Cardiac fibroblast (primary cell): ENCODE measurements around the gene PDE4B.

Experiments
- DNase-seq, 2 donors: peaks; one replicate each; pipeline versions ENCODE4 v3.0.0 to v3.0.0-alpha.2; 2010; ENCODE audit warnings: low read depth in 2 of 2
- H3K4me3 ChIP-seq, 2 donors: replicated peaks in 1 of 2; 1 replicate in 1 of 2; 2 replicates in 1 of 2; pipeline ENCODE4 v1.5.1; 2011; ENCODE audit warnings: low read depth in 2 of 2, low read length in 2 of 2, mild to moderate bottlenecking in 2 of 2, moderate library complexity in 1 of 2
- TF ChIP-seq, protein P1 (sequence below): IDR thresholded peaks from one replicate; pipeline ENCODE4 v1.5.1; 2011; ENCODE audit warnings: low read depth, mild to moderate bottlenecking, low read length, inconsistent platforms

The PDE4B gene

DNA sequence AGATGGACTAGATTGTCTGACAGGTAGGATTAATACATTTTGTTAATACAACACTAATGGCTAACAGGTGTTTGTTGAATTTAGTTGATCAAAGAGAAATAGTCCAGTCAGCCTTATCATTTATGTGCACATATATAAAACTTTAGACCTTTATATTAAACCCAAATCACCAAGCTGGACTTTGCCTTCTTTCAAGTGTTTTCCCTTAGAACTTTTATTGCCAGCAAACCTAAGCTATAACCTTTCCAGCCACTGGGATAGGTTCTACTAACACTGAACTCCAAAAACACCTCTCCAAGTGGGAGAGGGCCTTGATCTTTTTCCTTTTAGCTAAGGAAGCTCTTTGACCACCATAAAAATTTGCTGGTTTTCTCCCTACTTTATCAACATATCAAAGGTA lies 345.9 kb downstream of the PDE4B start:
- DNase-seq = no peak
- H3K4me3 ChIP-seq = no peak overlapping the region
- TF ChIP-seq, protein P1, sequence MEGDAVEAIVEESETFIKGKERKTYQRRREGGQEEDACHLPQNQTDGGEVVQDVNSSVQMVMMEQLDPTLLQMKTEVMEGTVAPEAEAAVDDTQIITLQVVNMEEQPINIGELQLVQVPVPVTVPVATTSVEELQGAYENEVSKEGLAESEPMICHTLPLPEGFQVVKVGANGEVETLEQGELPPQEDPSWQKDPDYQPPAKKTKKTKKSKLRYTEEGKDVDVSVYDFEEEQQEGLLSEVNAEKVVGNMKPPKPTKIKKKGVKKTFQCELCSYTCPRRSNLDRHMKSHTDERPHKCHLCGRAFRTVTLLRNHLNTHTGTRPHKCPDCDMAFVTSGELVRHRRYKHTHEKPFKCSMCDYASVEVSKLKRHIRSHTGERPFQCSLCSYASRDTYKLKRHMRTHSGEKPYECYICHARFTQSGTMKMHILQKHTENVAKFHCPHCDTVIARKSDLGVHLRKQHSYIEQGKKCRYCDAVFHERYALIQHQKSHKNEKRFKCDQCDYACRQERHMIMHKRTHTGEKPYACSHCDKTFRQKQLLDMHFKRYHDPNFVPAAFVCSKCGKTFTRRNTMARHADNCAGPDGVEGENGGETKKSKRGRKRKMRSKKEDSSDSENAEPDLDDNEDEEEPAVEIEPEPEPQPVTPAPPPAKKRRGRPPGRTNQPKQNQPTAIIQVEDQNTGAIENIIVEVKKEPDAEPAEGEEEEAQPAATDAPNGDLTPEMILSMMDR = no peak

DNA sequence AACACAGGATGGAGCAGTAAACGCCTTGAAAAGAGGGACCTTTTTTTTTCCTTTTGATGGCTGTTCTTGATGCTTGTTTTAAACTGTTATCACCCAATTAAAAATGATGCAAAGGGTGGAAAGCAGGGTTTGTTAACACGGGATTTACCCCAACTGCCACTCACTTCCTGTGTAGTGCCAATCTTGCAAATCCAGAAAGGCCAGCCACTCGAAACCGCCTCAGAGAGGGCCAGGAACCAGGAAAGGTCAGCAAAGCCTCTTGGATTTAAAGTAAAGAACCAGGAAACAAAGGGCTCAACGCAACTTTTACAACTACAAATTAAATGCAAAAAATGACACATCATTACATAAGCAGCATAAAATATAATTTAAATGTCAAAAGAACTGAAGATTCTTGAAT lies 347.4 kb downstream of the PDE4B start:
- TF ChIP-seq, protein P1 = no peak
- no peak for DNase-seq
- H3K4me3 ChIP-seq = no peak overlapping the region

DNA sequence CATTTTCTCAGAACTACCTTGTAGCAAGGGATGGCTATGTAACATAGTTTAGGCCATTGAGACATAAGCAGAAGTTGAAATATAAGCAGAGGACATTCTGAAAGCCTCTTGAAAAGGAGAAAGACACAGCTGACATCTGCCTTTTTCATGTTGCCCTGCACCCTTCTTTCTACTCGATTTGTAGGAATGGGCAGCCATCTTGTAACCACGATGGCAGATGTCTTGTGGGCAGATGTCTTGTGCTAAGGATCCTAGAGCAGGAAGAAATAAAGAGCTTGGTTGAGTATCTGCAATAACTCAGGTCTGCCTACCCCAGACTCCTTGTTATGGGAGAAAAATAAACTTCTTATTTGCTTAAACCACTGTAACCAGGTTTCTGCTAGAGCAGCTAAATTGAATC lies 351.0 kb downstream of the PDE4B start:
- H3K4me3 ChIP-seq = no peak overlapping the region
- TF ChIP-seq, protein P1 = no peak
- DNase-seq = no peak

DNA sequence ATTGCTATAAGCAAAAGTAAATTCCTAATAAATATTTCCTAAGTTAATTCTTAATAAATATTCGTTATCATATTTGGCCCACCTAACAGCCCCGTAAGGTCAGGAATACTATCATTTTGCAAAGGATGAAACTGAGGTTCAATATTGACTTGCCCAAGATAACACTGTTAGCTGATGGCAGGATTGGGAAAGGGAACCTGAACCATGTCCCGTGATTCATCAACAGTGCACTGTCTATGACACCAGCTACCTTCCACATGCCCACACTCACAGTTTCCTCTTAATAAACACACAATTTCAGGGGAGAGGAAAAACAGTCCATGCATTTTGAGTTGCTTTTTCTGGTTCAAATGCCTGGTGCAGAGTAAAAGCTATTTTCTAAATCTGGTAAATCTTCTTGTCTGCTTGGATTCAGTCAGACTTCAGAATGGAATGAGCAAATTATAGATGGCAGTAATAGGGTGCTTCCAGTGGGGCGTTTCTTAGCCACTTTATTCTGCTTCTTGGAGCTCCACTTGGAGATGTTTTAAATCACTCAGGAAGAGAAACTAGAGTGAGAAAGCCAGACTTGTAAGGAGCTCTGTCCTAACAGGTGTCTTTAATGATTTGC lies 354.6 kb downstream of the PDE4B start:
- no peak overlapping the region for H3K4me3 ChIP-seq
- DNase-seq = no peak
- TF ChIP-seq, protein P1 = no peak

DNA sequence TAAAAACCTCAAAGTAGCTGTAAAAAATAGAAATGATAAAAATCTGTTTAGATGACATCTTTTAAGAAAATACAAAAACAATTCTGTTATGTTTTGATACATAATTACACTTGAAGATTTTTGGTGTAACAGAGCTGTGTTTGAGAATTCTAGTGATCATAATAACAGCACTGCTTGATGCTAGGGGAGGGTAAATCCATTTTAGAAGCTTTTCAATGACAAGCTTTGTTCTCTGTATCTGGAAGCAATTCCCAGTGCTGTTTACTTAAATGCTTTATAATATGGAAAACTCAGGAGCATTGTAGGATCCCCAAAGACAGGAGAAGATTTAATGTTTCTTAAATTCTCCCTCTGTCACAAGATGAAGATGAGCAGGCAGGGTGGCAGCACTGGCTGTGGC lies 359.3 kb downstream of the PDE4B start:
- no peak overlapping the region for H3K4me3 ChIP-seq
- DNase-seq = no peak
- TF ChIP-seq, protein P1 = no peak

DNA sequence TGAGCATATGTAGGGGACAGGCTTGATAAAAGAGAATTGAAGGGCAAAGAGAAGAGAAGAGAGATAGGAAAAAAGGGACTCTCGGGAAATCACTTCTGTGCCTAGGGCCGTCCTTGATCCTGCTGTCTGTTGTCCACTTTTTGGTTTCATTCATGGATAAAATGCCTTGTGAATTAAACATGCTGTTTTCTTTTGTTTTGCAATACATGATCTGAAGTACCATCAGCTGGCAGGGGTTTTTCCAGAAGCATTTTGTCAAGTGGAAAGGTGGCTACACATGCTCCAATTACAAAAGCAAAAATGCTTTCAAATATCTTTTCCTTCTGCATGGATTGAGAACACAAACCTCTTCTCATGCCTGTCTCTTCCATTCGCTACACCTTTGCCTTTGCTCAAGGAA lies 361.7 kb downstream of the PDE4B start:
- TF ChIP-seq, protein P1 = no peak
- H3K4me3 ChIP-seq = no peak overlapping the region
- no peak for DNase-seq

DNA sequence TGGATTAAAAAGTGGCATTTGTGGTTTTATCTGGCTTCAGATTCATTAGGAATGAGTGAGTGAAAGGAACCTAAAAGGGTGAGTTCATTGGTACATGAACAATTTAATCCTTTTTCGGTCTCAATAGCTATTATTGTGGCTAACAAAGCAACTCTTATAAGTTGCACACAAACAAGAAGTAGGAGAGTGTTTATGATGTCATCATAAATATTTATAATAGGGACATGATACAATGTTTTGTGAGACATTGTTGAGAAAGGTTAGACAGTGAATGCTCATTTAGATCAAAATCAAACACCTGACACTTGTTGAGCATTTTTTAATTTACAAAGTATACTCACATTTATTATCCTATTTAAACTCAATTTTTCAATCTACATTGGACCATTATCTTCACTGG lies 363.4 kb downstream of the PDE4B start:
- TF ChIP-seq, protein P1 = no peak
- no peak overlapping the region for H3K4me3 ChIP-seq
- DNase-seq = no peak
